HG02798 (cell line): ENCODE data around the gene CBFA2T2.
"Not testable (repeated sequence)": the region's sequence is repeated elsewhere in the genome, so short reads cannot be mapped to it uniquely, and the experiment has no call there.

Experiments
- ATAC-seq: cut with Tn5 transposase; IDR thresholded peaks from one replicate; pipeline ENCODE4 v1.9.1; 2021; ENCODE audit warnings: mild to moderate bottlenecking; ENCODE audit not compliant: unreplicated experiment, poor library complexity

Gene CBFA2T2

GRCh38 chr20:33470457-33470856 lies 19.4 kb upstream of the CBFA2T2 start:
- ATAC-seq, result no peak

- ATAC-seq, result no peak
These were observed 19.0 kb upstream of the CBFA2T2 start for GRCh38 chr20:33470866-33471265.

GRCh38 chr20:33472868-33473435 lies 16.9 kb upstream of the CBFA2T2 start:
- ATAC-seq, result no peak

GRCh38 chr20:33474097-33474873 lies 15.6 kb upstream of the CBFA2T2 start:
- no peak for ATAC-seq

GRCh38 chr20:33474963-33475362 lies 14.9 kb upstream of the CBFA2T2 start:
- no peak for ATAC-seq

- no peak for ATAC-seq
These were observed 14.3 kb upstream of the CBFA2T2 start for GRCh38 chr20:33475381-33476152.

GRCh38 chr20:33477386-33478234 lies 12.3 kb upstream of the CBFA2T2 start:
- no peak for ATAC-seq

GRCh38 chr20:33480048-33480447 lies 9.8 kb upstream of the CBFA2T2 start:
- ATAC-seq, result no peak

GRCh38 chr20:33481431-33481941 lies 8.4 kb upstream of the CBFA2T2 start:
- no peak for ATAC-seq

GRCh38 chr20:33482581-33482980 lies 7.3 kb upstream of the CBFA2T2 start:
- no peak for ATAC-seq

- not testable (repeated sequence) for ATAC-seq
These were observed 6.7 kb upstream of the CBFA2T2 start for GRCh38 chr20:33483186-33483585.

- ATAC-seq, result no peak
These were observed 1.7 kb upstream of the CBFA2T2 start for GRCh38 chr20:33488201-33488600.

GRCh38 chr20:33488661-33489494 lies 1.0 kb upstream of the CBFA2T2 start:
- ATAC-seq, result not testable (repeated sequence)

- peak; percentile 97 for ATAC-seq
These were observed 337 bp upstream of the CBFA2T2 start for GRCh38 chr20:33489495-33490022.

GRCh38 chr20:33490934-33491656 lies 1.2 kb downstream of the CBFA2T2 start:
- ATAC-seq, result no peak

- no peak for ATAC-seq
These were observed 3.3 kb downstream of the CBFA2T2 start for GRCh38 chr20:33493076-33493766.

- not testable (repeated sequence) for ATAC-seq
These were observed 6.9 kb downstream of the CBFA2T2 start for GRCh38 chr20:33496776-33497175.

GRCh38 chr20:33499355-33499754 lies 9.5 kb downstream of the CBFA2T2 start:
- ATAC-seq, result no peak
